DMS53 treated with DMSO at 0.1 percent for 48 hours (cell line): ENCODE measurements around the gene NDUFAF8.

Source experiments
- DNase-seq: peaks from one replicate; lab custom pipeline; 2025; ENCODE audit not compliant: unreplicated experiment; lab: John Stamatoyannopoulos, UW

The NDUFAF8 gene

DNA sequence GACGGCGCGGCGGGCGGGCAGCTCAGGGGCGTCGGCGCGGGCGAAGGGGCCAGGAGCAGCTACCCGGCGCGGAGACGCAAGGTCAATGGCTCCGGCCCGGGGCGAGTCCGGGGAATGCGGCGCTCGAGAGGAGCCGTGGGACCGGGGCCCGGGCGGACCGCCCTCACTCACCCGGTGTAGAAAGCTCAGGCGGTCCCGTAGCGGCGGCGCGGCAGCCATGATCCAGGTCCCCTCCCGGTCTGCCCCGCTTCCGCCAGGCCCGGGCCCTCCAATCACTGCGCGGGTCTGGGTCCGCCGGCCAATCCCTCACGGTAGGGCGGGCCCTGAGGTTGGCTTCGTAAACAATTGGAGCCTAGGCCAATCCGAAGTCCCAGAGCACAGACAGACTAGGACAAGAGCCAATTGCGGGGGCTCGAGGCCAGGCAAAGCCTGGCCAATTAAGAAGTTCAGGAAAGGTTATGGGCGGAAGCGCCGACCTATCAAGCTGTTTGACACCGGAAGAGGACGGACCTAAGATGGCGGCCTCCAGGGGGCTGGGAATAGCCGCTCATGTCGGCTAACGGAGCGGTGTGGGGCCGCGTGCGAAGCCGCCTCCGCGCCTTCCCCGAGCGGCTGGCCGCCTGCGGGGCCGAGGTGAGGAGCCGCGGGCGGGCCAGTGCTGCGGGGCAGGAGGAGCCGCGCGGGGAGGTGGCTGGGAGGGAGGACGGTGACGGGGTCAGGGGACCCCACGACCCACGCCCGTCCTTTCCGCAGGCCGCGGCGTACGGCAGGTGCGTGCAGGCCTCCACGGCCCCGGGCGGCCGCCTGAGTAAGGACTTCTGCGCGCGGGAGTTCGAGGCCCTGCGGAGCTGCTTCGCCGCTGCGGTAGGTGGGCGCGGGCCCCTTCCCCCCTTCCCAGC is at the start of gene NDUFAF8, which contains the start of gene TEPSIN:
Gene NDUFAF8 (plus strand): TSS at position 504 of the 899 bp plus-strand sequence. CDS start 46 bp downstream, at position 550.
Gene TEPSIN (minus strand): TSS at position 241 of the 899 bp plus-strand sequence. CDS start 22 bp downstream, at position 219.
- peak; percentile 99 for DNase-seq

GRCh38 chr17:81189670-81190530 is 49.2 kb upstream of the NDUFAF8 start:
- DNase-seq, result no peak

DNA sequence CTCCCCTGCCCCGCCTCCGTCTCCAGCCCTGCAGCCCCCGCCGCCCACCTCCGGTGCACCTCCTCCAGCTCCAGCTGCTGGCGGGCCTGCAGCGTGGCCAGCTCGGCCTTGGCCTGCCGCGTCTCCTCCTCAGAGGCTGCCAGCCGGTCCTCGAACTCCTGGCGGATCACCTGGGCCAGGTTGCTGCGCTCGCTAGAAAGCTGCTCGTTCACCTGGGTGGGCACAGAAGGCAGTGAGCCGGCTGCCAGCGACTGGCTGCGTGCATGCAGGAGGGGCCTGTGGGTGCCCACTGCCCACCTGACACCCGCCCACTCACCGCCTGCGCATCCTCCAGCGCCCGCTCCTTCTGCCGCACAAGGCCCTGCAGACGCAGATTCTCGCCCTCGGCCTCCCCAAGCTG is 48.5 kb upstream of the NDUFAF8 start:
- DNase-seq, result no peak

GRCh38 chr17:81191116-81191515 is 48.0 kb upstream of the NDUFAF8 start:
- DNase-seq, result no peak

GRCh38 chr17:81191646-81192045 is 47.5 kb upstream of the NDUFAF8 start:
- no peak for DNase-seq

DNA sequence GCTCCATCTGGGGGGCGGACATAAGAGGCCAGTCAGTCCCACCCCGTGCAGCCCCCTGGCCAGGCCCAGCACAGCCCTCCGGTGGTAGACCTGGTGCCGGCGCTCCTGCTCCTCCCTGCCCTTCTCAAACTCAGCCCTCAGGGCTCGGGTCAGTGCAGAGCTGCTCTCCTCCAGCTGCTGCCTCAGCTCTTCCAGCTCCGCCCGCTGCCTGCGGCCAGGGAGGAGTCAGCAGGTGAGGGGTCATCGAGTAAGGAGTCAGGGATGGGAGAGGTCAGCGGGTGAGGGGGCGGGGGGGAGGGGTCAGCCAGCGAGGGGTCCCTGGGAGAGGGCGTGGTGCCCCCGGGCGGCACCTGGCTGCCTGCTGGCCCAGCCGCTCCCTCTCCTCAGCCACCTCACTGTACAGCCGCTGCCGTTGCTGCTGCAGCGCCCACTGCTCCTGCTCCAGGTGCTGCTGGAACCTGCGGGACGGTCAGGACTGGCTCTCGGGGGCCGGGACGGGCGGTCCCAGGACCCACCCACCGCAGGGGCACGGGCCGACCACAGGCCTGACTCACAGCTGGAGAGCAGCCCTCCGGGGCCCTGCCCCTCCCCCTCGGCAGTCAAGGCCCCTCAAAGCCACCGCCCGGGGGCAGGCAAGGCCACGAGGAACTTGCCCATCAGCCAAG is 46.6 kb upstream of the NDUFAF8 start:
- DNase-seq, result no peak

DNA sequence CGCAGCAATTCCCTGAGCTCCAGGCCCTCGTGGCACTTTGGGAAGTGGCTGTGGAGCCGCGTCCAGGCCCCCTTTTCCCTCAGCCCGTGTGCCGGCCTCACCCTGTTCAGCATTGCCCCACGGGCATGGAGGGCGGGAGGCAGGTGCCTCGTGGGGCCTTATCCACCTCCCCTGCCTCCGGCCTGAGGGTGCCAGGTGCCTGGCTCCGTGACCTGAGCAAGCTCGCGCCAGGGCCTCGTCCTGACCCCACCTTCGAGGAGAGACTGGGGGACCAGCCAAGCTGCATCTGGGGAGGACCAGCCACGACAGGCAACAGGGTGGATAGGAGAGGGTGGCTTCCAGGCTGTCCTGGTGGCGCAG is 46.1 kb upstream of the NDUFAF8 start:
- DNase-seq, result no peak

DNA sequence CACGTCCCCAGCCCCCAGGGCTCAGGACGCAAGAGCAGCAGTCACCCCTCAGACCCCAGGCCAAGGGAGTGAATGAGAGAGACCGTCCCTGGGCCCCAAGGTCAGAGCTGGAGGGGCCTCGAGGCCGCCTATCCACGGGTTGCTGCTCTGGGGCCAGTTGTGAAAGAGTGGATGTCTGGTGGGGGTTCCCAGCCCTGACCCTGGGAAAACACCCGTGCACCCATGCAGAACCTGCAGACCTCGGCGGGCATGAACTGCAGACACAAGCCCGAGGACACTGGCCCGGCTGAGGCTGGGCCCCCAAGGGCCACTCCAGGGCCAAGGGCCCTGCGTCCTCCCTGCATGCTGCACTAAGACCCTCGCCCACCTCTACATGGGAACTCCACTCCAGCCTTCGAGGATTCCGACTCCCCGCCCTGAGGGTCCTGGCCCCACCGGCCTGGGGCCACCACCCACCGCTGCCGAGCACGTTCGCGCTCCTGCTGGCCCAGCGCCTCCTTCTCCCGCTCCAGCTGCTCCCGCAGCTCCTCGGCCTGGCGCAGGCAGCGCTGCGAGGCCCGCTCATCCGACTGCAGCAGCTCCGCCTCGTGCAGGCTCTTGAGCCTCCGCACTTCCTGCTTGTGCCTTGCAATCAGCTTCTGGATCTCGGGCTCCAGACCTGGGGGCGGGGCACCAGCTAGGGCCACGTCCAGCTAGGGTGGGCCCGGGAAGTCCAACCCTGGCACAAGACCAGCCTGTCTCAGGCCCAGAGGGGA is 45.5 kb upstream of the NDUFAF8 start:
- no peak for DNase-seq

DNA sequence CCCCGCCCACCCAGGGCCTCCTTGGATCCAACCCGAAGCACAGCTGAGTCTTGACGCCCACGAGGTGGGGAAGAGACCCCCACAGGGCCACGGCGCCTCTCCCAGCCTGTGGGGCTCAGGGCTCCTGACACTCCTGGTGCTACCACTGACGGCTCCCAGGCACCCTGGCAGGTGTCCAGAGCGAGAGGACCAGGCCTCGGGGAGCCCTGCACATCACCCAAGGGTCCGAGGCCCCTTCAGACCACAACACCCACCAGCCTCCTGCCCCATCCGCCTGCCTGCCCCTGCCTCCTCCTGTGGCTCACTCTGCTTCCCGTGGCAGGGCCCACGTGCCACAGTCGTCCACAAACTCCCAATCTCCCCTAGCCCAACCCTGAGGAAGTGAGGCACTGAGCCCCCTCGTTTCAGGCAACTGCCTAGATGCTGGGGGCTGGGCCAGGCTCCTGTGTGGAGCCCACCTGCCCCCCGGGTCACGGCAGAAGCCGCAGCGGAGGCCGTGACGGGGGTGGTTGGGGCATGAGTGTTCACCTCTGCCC is 44.8 kb upstream of the NDUFAF8 start:
- no peak for DNase-seq

GRCh38 chr17:81194941-81195901 is 43.9 kb upstream of the NDUFAF8 start:
- DNase-seq, result no peak

DNA sequence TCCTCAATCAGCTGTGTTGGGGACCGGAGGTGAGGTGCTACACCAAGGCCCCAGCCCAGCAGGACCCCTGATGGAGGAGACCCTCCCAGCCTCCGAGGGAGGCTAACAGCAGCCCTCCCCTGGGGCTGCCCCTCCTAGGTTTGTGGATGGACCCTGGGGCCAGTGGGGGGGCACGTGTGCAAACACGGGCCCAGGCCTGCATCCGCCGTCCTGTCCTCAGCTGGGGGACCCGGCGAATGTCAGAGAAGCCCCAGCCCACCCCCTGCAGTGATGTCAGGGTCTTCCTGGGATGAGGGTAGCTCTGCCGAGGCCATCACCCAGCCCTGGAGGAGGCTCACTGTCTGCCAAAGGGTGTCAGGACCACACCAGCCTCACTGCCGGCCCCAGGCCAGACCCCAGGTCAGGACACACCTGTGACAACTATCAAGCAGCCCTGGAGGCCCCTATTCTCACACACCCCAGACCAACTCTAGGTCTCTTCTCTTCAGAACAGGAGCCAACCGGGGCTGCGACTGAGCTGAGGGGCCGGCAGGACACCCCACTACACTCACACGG is 43.1 kb upstream of the NDUFAF8 start:
- DNase-seq, result no peak

- DNase-seq, result no peak
Measured at GRCh38 chr17:81196505-81197408, 42.4 kb upstream of the NDUFAF8 start.

- no peak for DNase-seq
Measured at GRCh38 chr17:81197409-81197795, 41.7 kb upstream of the NDUFAF8 start.

DNA sequence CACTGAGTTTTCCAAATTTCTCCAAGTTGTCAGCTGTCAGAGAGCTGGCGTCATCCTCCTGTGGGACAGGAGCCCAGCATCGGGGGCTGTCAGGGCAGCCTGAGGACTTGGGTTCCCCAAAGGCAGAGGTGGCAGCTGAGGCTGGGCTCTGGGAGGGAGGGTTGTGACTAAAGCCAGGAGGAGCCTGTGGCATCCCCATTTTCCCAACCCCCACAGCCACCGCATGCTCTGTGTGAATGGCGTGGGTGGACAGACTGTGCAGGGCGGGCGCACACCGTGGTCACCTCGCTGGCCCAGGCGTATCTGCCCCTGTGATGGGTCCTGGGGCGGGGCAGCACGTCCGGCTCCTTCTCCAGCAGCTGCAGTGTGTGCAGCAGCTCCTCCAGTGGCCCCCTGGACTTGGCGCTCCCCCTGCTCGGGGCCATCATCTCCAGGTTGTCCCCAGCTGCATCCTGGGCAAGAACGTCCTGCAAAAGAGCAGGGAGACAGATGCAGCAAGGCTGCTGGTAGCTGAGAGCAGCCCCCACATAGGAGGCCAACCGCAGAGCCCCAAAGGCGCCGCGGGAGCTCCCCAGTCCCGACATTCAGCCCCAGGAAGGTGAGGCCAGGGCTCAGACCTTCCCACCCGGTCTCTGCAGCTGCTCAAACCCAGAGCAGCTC is 41.2 kb upstream of the NDUFAF8 start:
- DNase-seq, result no peak

DNA sequence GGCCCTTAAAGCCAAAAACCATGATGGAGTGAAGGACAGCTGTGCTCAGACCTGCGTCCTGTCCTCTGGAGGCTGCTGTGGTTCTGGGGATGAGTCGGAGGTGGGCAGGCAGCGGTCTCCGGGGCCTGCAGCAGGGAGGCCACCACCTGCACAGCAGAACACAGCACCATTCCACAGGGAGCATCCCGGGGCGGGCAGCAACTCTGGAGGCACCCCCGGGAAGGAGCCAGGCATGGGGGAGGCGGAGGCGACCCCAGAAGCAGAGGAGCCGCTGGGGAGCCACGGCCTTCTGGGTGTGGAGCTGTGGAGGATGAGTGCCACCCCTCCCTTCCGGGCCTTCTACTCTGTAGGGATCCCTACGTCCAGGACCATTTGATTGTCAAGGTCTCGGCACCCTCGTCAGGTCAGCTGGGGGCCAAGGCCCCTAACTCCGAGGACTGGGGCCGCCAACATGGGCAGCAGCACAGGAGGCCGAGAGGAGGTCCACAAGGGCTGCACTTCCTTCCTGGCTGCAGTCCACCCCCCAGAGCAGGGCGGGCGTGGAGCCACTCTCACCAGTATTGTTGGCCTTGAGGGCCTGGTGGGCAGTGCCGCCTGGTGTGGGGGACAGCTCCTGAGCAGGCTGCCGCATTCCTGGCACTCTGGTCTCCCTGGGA is 40.2 kb upstream of the NDUFAF8 start:
- no peak for DNase-seq

GRCh38 chr17:81199482-81199830 is 39.7 kb upstream of the NDUFAF8 start:
- DNase-seq, result no peak

GRCh38 chr17:81200201-81200600 is 38.9 kb upstream of the NDUFAF8 start:
- no peak for DNase-seq
